IMR-90 (cell line): ENCODE data around the gene ATP2B2. TPM values are rescaled to one million over a fixed set of nuclear protein-coding genes. Genes with fewer than 3 reads are reported as not detected.

Experiments used
- ATAC-seq: fragments of 200-7000 bp; cut with Tn5 transposase; 2 replicates; pipeline ENCODE4 v1.9.1; 2020; ENCODE audit warnings: low read depth, mild to moderate bottlenecking, moderate library complexity
- BruUV-seq: library from RNA; stranded (reverse); fragments of 400-500 nt; replicated peaks from 2 replicates; lab custom pipeline; 2021; lab: Mats Ljungman, UMichigan
- CTCF ChIA-PET: fragments of 300-600 bp; formaldehyde crosslinking; extraction: SDS; loops from one replicate; lab custom pipeline; 2021; ENCODE audit warnings: antibody characterized with exemption; lab: Yijun Ruan, JAX
- POLR2A ChIA-PET: fragments of 300-600 bp; sonication (Branson Sonifier 250); formaldehyde crosslinking; loops from one replicate; lab custom pipeline; 2022; ENCODE audit warnings: antibody characterized with exemption; ENCODE audit not compliant: unreplicated experiment; lab: Charles Lee
- DNase-seq: peaks from one replicate; pipeline ENCODE4 v3.0.0; 2013
- H2AFZ ChIP-seq: replicated peaks from 2 replicates; pipeline ENCODE3; 2013; ENCODE audit warnings: low read length, mild to moderate bottlenecking; ENCODE audit not compliant: poor library complexity
- H2AK5ac ChIP-seq: 2 replicates; pipeline ENCODE4 v1.6.1; 2013; ENCODE audit warnings: low read depth, low read length, inconsistent platforms
- H2AK9ac ChIP-seq: replicated peaks from 2 replicates; pipeline ENCODE3; 2013; ENCODE audit warnings: mild to moderate bottlenecking, low read depth, low read length, moderate library complexity; ENCODE audit not compliant: poor library complexity
- H2BK120ac ChIP-seq: 2 replicates; pipeline ENCODE4 v1.6.1; 2013; ENCODE audit warnings: low read depth, low read length, inconsistent platforms
- H2BK15ac ChIP-seq: 3 replicates; pipeline ENCODE4 v1.6.1; 2013; ENCODE audit warnings: low read depth, low read length, inconsistent platforms
- H2BK20ac ChIP-seq: 2 replicates; pipeline ENCODE4 v1.6.1; 2013; ENCODE audit warnings: low read depth, mild to moderate bottlenecking, inconsistent platforms, low read length, moderate library complexity
- H2BK5ac ChIP-seq: 2 replicates; pipeline ENCODE4 v1.6.1; 2013; ENCODE audit warnings: mild to moderate bottlenecking, low read depth, low read length, inconsistent platforms; ENCODE audit not compliant: poor library complexity, severe bottlenecking
- H3K14ac ChIP-seq: replicated peaks from 2 replicates; pipeline ENCODE4 v1.6.1; 2013; ENCODE audit warnings: low read depth, low read length, inconsistent platforms
- H3K18ac ChIP-seq: 2 replicates; pipeline ENCODE4 v1.6.1; 2013; ENCODE audit warnings: low read depth, low read length, control low read depth
- H3K23ac ChIP-seq: 2 replicates; pipeline ENCODE4 v1.6.1; 2013; ENCODE audit warnings: low read depth, low read length, inconsistent platforms
- H3K27ac ChIP-seq: 2 replicates; pipeline ENCODE4 v1.5.1; 2013; ENCODE audit warnings: mild to moderate bottlenecking, control low read depth, low read length; ENCODE audit not compliant: insufficient read depth
- H3K27me3 ChIP-seq: 2 replicates; pipeline ENCODE4 v1.6.1; 2013; ENCODE audit warnings: low read length; ENCODE audit not compliant: control insufficient read depth, insufficient read depth
- H3K36me3 ChIP-seq: 2 replicates; pipeline ENCODE4 v1.6.1; 2013; ENCODE audit warnings: low read length, mixed read lengths; ENCODE audit not compliant: control insufficient read depth, insufficient read depth
- H3K4ac ChIP-seq: 2 replicates; pipeline ENCODE4 v1.6.1; 2013; ENCODE audit warnings: low read depth, low read length, inconsistent platforms
- H3K4me1 ChIP-seq: 2 replicates; pipeline ENCODE4 v1.6.1; 2013; ENCODE audit warnings: low read length, mixed read lengths; ENCODE audit not compliant: control insufficient read depth, insufficient read depth
- H3K4me2 ChIP-seq: 2 replicates; pipeline ENCODE4 v1.6.1; 2013; ENCODE audit warnings: low read depth, mild to moderate bottlenecking, control low read depth, low read length, moderate library complexity
- H3K4me3 ChIP-seq: 2 replicates; pipeline ENCODE4 v1.5.1; 2013; ENCODE audit warnings: low read depth, mild to moderate bottlenecking, control low read depth, low read length, moderate library complexity; ENCODE audit not compliant: insufficient read depth
- H3K56ac ChIP-seq: 2 replicates; pipeline ENCODE4 v1.6.1; 2013; ENCODE audit warnings: low read length, inconsistent platforms; ENCODE audit not compliant: insufficient read depth; ENCODE audit errors: extremely low read depth
- H3K79me1 ChIP-seq, 2 experiments: 2 replicates each; pipeline ENCODE4 v1.6.1; 2013; ENCODE audit warnings: low read length in 2 of 2, inconsistent platforms in 1 of 2, low read depth in 1 of 2
- H3K9ac ChIP-seq: 2 replicates; pipeline ENCODE4 v1.6.1; 2013; ENCODE audit warnings: low read depth, low read length, control low read depth
- H3K9me1 ChIP-seq: 2 replicates; pipeline ENCODE4 v1.6.1; 2013; ENCODE audit warnings: low read length, inconsistent platforms; ENCODE audit not compliant: insufficient read depth
- H3K9me3 ChIP-seq: 2 replicates; pipeline ENCODE4 v1.6.1; 2013; ENCODE audit warnings: low read length; ENCODE audit not compliant: control insufficient read depth, insufficient read depth
- H4K20me1 ChIP-seq: 2 replicates; pipeline ENCODE4 v1.6.1; 2013; ENCODE audit warnings: low read length, inconsistent platforms; ENCODE audit not compliant: insufficient read depth
- H4K5ac ChIP-seq: 2 replicates; pipeline ENCODE4 v1.6.1; 2013; ENCODE audit warnings: mild to moderate bottlenecking, low read depth, low read length, control low read depth
- H4K8ac ChIP-seq, 2 experiments: 2 replicates each; pipeline ENCODE4 v1.6.1; 2013; ENCODE audit warnings: low read depth in 2 of 2, low read length in 2 of 2, control low read depth in 1 of 2, inconsistent platforms in 1 of 2
- H4K91ac ChIP-seq: 2 replicates; pipeline ENCODE4 v1.6.1; 2013; ENCODE audit warnings: low read depth, low read length, inconsistent platforms; ENCODE audit not compliant: insufficient read depth
- CHD1 ChIP-seq: IDR thresholded peaks from 2 replicates; pipeline ENCODE4 v1.6.1; 2012; ENCODE audit warnings: low read depth, low read length, improper control_type of control experiment
- NFE2L2 ChIP-seq: fragments of 150-350 bp; IDR thresholded peaks from 2 replicates; pipeline ENCODE4 v1.6.1; 2016; ENCODE audit warnings: low read depth, mild to moderate bottlenecking, low read length
- RAD21 ChIP-seq: IDR thresholded peaks from 2 replicates; pipeline ENCODE4 v1.6.1; 2012; ENCODE audit warnings: low read length, improper control_type of control experiment
- RFX5 ChIP-seq: IDR thresholded peaks from 2 replicates; pipeline ENCODE4 v1.8.0; 2012; ENCODE audit warnings: low read depth, mild to moderate bottlenecking, low read length, moderate library complexity
- WGBS, 2 experiments: methylation state at CpG; one replicate each; pipeline versions ENCODE4 v1.1.5 to v1.1.7; 2013; ENCODE audit warnings: missing lambda C conversion rate in 2 of 2; ENCODE audit not compliant: insufficient read length in 1 of 2; ENCODE audit errors: extremely low coverage in 2 of 2; 5-methylcytosine and 5-hydroxymethylcytosine counted together
- dilution Hi-C: fragments of 300-500 bp; cut with HindIII; formaldehyde crosslinking; loops from one replicate; pipeline ENCODE4 v1.14.3; 2018; ENCODE audit warnings: low sequenced_read_pairs; ENCODE audit not compliant: unreplicated experiment
- in situ Hi-C: fragments of 300-500 bp; cut with MboI; formaldehyde crosslinking; loops from 3 replicates; pipeline ENCODE4 v1.14.3; 2019; ENCODE audit warnings: low sequenced_read_pairs, inconsistent platforms, mixed read lengths
- intact Hi-C: fragments of 100-400 bp; cut with micrococcal nuclease; formaldehyde crosslinking; loops from 2 replicates; pipeline ENCODE4 v1.10.0; 2022
- polyA plus RNA-seq, 3 experiments: library from polyadenylated mRNA; depleted of rRNA; stranded (reverse); fragments of >200 nt; gene quantifications; 2 replicates each; pipeline ENCODE4 v1.2.3, GENCODE V29; 2012; ENCODE audit warnings: low replicate concordance in 1 of 3
- total RNA-seq: library from RNA; depleted of rRNA; stranded (reverse); fragments of >200 nt; gene quantifications from 2 replicates; pipeline ENCODE4 v1.2.3, GENCODE V29; 2012

ATP2B2 gene
- total and polyA plus RNA-seq, 2 of the 4 experiments (the other 2 are of a cell fraction) = under 0.01 to 0.02 TPM

GRCh38 chr3:10391391-10391790, 114.0 kb downstream of the ATP2B2 start:
- 64% methylated on average over 2 of the region's 9 CpGs; no CpG with 5 or more reads in 1 of the 2 experiments for WGBS, 2 experiments

More at GRCh38 chr3:10391391-10391790, 114.0 kb downstream of the ATP2B2 start:
- Histone ChIP-seq H3K18ac (no peak overlapping the region), H3K9ac (no peak overlapping the region), H3K4me2 (no peak overlapping the region), H3K27ac (no peak overlapping the region), H3K27me3 (peaks cover 31% of the 10 kb centered on the region), H3K4me3 (no peak overlapping the region), H3K9me3 (peaks cover 23% of the 10 kb centered on the region), H3K56ac (no peak overlapping the region), H4K91ac (no peak overlapping the region), H3K9me1 (no peaks in the 10 kb centered on the region), H3K4ac (no peak overlapping the region), H3K23ac (no peak overlapping the region), H2BK15ac (no peak overlapping the region), H4K20me1 (no peaks in the 10 kb centered on the region), H4K8ac (no peak overlapping the region), H3K36me3 (no peaks in the 10 kb centered on the region), H3K14ac (no peak overlapping the region), H3K79me1 (no peaks in the 10 kb centered on the region), H2AFZ (peak overlapping the region; percentile 29), H4K5ac (no peak overlapping the region), H2BK5ac (no peak overlapping the region), H2AK9ac (no peak overlapping the region), H2AK5ac (no peak overlapping the region), H2BK120ac (no peak overlapping the region), H2BK20ac (no peak overlapping the region), H3K4me1 (no peaks in the 10 kb centered on the region)
- no peak for ATAC-seq
- POLR2A ChIA-PET = no interaction called here
- TF ChIP-seq RAD21 (no peak), RFX5 (no peak), CHD1 (no peak), NFE2L2 (no peak)
- no TSS peak for BruUV-seq
- intact Hi-C loops (no loop called here), in situ Hi-C loops (no loop called here), dilution Hi-C loops (no loop called here)
- CTCF ChIA-PET = interaction anchor here (1.0 kb wide), 1 partner anchor 17 kb away, joined by 3 read pairs; no protein-coding TSS in a partner anchor
- no peak for DNase-seq
